Vagina (tissue), 2 donors: Measurements from ENCODE around the gene ANP32B. TPM values are rescaled to one million over a fixed set of nuclear protein-coding genes. Genes with fewer than 3 reads are reported as not detected.

ENCODE experiments used
- DNase-seq, 2 donors: peaks; one replicate each; pipeline ENCODE4 v3.0.0-alpha.2; 2017; ENCODE audit errors: extremely low spot score in 2 of 2
- H3K27ac ChIP-seq: fragments of 200-600 bp; sonication (generic); one replicate; pipeline ENCODE4 v1.5.1; 2019
- H3K27me3 ChIP-seq: fragments of 200-600 bp; sonication (generic); one replicate; pipeline ENCODE4 v1.5.1; 2019
- H3K36me3 ChIP-seq, 2 donors: fragments of 200-600 bp; sonication (generic); one replicate each; pipeline ENCODE4 v1.5.1; 2017 to 2019
- H3K4me1 ChIP-seq: fragments of 200-600 bp; sonication (generic); one replicate; pipeline ENCODE4 v1.5.1; 2019
- H3K4me3 ChIP-seq, 2 donors: fragments of 200-600 bp; sonication (generic); 1 replicate in 1 of 2; 2 replicates in 1 of 2; pipeline ENCODE4 v1.5.1; 2016 to 2019
- H3K9me3 ChIP-seq: fragments of 200-600 bp; sonication (generic); one replicate; pipeline ENCODE4 v1.5.1; 2019
- CTCF ChIP-seq, 3 experiments: fragments of 450-650 bp in 2 of 3; fragments of 200-600 bp in 1 of 3; sonication (generic) in 1 of 3; IDR thresholded peaks; one replicate each; pipeline ENCODE4 v1.5.1; 2017 to 2019; ENCODE audit warnings: antibody characterized with exemption in 3 of 3, mild to moderate bottlenecking in 2 of 3, moderate library complexity in 2 of 3
- POLR2A ChIP-seq, 2 donors: fragments of 450-650 bp; IDR thresholded peaks; one replicate each; pipeline ENCODE4 v1.6.1; 2017; ENCODE audit warnings: antibody characterized with exemption in 2 of 2, mild to moderate bottlenecking in 2 of 2, moderate library complexity in 2 of 2
- POLR2AphosphoS5 ChIP-seq, 2 donors: sonication (generic); formaldehyde crosslinking; IDR thresholded peaks; one replicate each; pipeline ENCODE4 v1.9.0; 2017; ENCODE audit warnings: antibody characterized with exemption in 2 of 2, mild to moderate bottlenecking in 2 of 2, low read depth in 1 of 2; ENCODE audit not compliant: insufficient read depth in 1 of 2
- intact Hi-C: fragments of 100-400 bp; cut with DNase I; formaldehyde crosslinking; loops from one replicate; pipeline ENCODE4 v1.15.1; 2023
- total RNA-seq: library from RNA; depleted of rRNA; stranded (reverse); fragments of >200 nt; gene quantifications from one replicate; pipeline ENCODE4 v1.2.3, GENCODE V29; 2016

Gene ANP32B
- total RNA-seq, 1 donor from 2014 or later = 75.1 TPM

DNA sequence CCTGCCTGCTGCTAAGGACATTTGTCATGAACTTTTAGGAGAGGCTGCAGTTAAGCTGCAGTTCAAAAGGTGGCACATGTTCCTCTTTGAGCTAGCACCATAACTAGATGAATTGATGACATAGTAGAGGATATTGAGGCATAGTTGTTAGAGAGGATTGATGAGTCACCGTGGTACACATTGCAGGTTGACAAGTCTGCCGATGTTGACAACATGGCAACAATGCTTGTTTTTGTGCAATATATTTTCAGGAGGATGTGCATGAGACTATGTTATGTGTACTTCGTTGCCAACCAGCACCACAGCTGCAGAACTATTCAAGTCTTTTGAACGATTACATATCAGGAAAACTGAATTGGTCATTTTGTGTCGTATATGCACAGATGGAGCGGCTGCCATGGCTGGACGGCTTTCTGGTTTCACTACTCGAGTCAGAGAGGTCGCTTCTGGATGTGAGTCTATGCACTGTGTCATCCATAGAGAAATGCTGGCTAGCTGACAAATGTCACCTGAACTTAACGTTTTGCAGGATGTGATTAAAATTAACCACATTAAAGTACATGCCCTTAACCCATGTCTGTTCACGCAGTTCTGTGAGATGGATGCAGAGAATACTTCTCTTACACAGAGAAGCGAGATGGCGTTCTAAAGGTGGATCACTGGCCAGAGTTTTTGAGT lies 24.2 kb downstream of the ANP32B start:
- Histone ChIP-seq H3K27me3 (no peaks in the 10 kb centered on the region), H3K36me3 (peaks cover 0 to 58% of the 10 kb centered on the region in 2 donors), H3K4me1 (peaks cover 21% of the 10 kb centered on the region), H3K9me3 (no peaks in the 10 kb centered on the region), H3K4me3 (no peak overlapping the region), H3K27ac (no peak overlapping the region)
- no peak for DNase-seq
- intact Hi-C loops = no loop called here
- TF ChIP-seq POLR2AphosphoS5 (IDR thresholded peaks at IDR 0.05; ENCODE audit: insufficient read depth in 1 of 2, low read depth in 1 of 2) (no peak), CTCF (IDR thresholded peaks at IDR 0.05) (no peak), POLR2A (IDR thresholded peaks at IDR 0.05) (no peak)

DNA sequence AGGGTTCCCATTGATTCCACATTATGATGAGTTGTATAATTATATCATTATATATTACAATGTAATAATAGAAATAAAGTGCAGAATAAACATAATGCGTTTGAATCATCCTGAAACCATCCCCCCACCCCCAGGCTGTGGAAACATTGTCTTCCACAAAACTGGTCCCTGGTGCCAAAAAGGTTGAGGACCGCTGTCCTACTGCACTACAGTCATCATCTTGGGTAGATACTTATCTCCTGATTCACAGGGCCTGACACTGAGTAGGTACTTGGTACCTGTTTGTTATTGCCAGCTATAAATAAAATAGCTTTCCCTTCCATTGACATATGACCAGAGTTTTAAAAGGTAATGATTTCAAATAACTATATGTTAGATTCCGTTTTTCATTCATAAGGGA lies 25.6 kb downstream of the ANP32B start:
- intact Hi-C loops = no loop called here
- no peak for TF ChIP-seq POLR2AphosphoS5 (IDR thresholded peaks at IDR 0.05; ENCODE audit: insufficient read depth in 1 of 2, low read depth in 1 of 2)
- TF ChIP-seq POLR2A (IDR thresholded peaks at IDR 0.05) = no peak
- DNase-seq = no peak
- H3K27me3 ChIP-seq = no peaks in the 10 kb centered on the region
- no peak overlapping the region for H3K4me3 ChIP-seq
- peaks cover 0 to 68% of the 10 kb centered on the region in 2 donors for H3K36me3 ChIP-seq
- no peaks in the 10 kb centered on the region for H3K9me3 ChIP-seq
- H3K4me1 ChIP-seq = peaks cover 8% of the 10 kb centered on the region
- H3K27ac ChIP-seq = no peak overlapping the region

DNA sequence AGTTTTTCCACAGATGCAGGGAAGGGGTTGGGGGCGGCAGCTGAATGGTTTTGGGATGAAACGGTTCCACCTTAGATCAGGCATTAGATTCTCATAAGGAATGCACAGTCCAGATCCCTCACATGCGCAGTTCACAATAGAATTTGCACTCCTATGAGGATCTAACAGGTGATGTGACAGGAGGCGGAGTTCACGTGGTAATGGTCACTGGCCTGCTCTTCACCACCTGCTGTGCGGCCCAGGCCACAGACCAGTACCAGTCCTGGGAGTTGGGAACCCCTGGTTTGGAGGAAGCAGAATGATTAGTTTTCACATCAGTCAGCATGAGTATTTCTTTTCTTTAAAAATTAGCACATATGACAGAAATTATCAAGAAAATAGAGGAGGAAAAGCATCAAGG lies 26.3 kb downstream of the ANP32B start:
- peaks cover 8% of the 10 kb centered on the region for H3K4me1 ChIP-seq
- H3K27ac ChIP-seq = no peak overlapping the region
- intact Hi-C loops = no loop called here
- H3K27me3 ChIP-seq = no peaks in the 10 kb centered on the region
- peaks cover 0 to 75% of the 10 kb centered on the region in 2 donors for H3K36me3 ChIP-seq
- no peaks in the 10 kb centered on the region for H3K9me3 ChIP-seq
- no peak overlapping the region for H3K4me3 ChIP-seq
- no peak for TF ChIP-seq CTCF (IDR thresholded peaks at IDR 0.05)
- TF ChIP-seq POLR2AphosphoS5 (IDR thresholded peaks at IDR 0.05; ENCODE audit: insufficient read depth in 1 of 2, low read depth in 1 of 2) = no peak
- TF ChIP-seq POLR2A (IDR thresholded peaks at IDR 0.05) = no peak
- no peak for DNase-seq

- no peak overlapping the region for H3K4me3 ChIP-seq
- no peak for DNase-seq
- peaks cover 4 to 79% of the 10 kb centered on the region in 2 donors for H3K36me3 ChIP-seq
- H3K27ac ChIP-seq = no peak overlapping the region
- intact Hi-C loops = no loop called here
- no peaks in the 10 kb centered on the region for H3K27me3 ChIP-seq
- peak in 1 of 2 donors; percentile 69 for TF ChIP-seq POLR2AphosphoS5 (IDR thresholded peaks at IDR 0.05; ENCODE audit: insufficient read depth in 1 of 2, low read depth in 1 of 2)
- no peak for TF ChIP-seq CTCF (IDR thresholded peaks at IDR 0.05)
- peaks cover 8% of the 10 kb centered on the region for H3K4me1 ChIP-seq
- no peaks in the 10 kb centered on the region for H3K9me3 ChIP-seq
Observed at GRCh38 chr9:98009936-98010335, 26.8 kb downstream of the ANP32B start.

GRCh38 chr9:98010445-98010844 lies 27.3 kb downstream of the ANP32B start:
- TF ChIP-seq CTCF (IDR thresholded peaks at IDR 0.05) (no peak), POLR2AphosphoS5 (IDR thresholded peaks at IDR 0.05; ENCODE audit: insufficient read depth in 1 of 2, low read depth in 1 of 2) (no peak), POLR2A (IDR thresholded peaks at IDR 0.05) (no peak)
- H3K27ac ChIP-seq = no peak overlapping the region
- peaks cover 8% of the 10 kb centered on the region for H3K4me1 ChIP-seq
- no peaks in the 10 kb centered on the region for H3K9me3 ChIP-seq
- no peaks in the 10 kb centered on the region for H3K27me3 ChIP-seq
- H3K36me3 ChIP-seq = peaks cover 4 to 79% of the 10 kb centered on the region in 2 donors
- DNase-seq = no peak
- intact Hi-C loops = no loop called here
- no peak overlapping the region for H3K4me3 ChIP-seq
